ENCODE data around the gene NPC1.

The NPC1 gene

GRCh38 chr18:23632615-23633014, 46.3 kb upstream of the NPC1 start:
- Histone ChIP-seq H3K27ac (ENCODE audit: poor library complexity, severe bottlenecking) (no peak overlapping the region), H3K27me3 (ENCODE audit: insufficient read depth, poor library complexity, severe bottlenecking) (no peaks in the 10 kb centered on the region), H3K36me3 (ENCODE audit: low read depth) (no peaks in the 10 kb centered on the region), H3K4me3 (ENCODE audit: severe bottlenecking) (no peak overlapping the region), H3K4me1 (ENCODE audit: insufficient read depth, poor library complexity, severe bottlenecking) (peaks cover 32% of the 10 kb centered on the region), H3K9me3 (ENCODE audit: severe bottlenecking) (no peaks in the 10 kb centered on the region)
- ATAC-seq (ENCODE audit: low read depth) (no peak), DNase-seq (ENCODE audit: low spot score) (no peak)
- TF ChIP-seq, protein P1, sequence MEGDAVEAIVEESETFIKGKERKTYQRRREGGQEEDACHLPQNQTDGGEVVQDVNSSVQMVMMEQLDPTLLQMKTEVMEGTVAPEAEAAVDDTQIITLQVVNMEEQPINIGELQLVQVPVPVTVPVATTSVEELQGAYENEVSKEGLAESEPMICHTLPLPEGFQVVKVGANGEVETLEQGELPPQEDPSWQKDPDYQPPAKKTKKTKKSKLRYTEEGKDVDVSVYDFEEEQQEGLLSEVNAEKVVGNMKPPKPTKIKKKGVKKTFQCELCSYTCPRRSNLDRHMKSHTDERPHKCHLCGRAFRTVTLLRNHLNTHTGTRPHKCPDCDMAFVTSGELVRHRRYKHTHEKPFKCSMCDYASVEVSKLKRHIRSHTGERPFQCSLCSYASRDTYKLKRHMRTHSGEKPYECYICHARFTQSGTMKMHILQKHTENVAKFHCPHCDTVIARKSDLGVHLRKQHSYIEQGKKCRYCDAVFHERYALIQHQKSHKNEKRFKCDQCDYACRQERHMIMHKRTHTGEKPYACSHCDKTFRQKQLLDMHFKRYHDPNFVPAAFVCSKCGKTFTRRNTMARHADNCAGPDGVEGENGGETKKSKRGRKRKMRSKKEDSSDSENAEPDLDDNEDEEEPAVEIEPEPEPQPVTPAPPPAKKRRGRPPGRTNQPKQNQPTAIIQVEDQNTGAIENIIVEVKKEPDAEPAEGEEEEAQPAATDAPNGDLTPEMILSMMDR (IDR thresholded peaks at IDR 0.05; ENCODE audit: poor library complexity, severe bottlenecking): no peak

DNA sequence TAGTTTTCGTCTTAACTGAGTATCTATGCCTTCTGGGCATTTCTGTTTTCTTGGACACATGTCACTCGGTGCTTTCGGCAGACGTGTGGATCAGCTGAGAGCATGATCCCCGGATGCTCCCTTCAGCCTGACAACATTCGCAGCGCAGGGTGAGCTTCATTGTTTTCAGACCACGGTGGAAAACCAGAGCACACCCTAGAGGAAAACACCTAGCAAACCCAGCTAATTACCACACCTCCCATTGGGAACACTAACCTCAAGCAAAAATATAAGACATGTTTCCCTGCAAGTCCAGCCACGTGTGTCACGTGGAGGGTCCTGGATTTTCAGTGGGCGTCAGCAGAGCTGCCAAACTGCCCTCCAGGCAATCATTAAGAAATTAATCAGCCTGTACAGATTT, 45.4 kb upstream of the NPC1 start:
- ATAC-seq (ENCODE audit: low read depth): no peak
- Histone ChIP-seq H3K4me1 (ENCODE audit: insufficient read depth, poor library complexity, severe bottlenecking) (peaks cover 40% of the 10 kb centered on the region), H3K36me3 (ENCODE audit: low read depth) (no peaks in the 10 kb centered on the region), H3K27ac (ENCODE audit: poor library complexity, severe bottlenecking) (no peak overlapping the region), H3K4me3 (ENCODE audit: severe bottlenecking) (no peak overlapping the region), H3K9me3 (ENCODE audit: severe bottlenecking) (no peaks in the 10 kb centered on the region), H3K27me3 (ENCODE audit: insufficient read depth, poor library complexity, severe bottlenecking) (no peaks in the 10 kb centered on the region)
- DNase-seq (ENCODE audit: low spot score): no peak
- TF ChIP-seq, protein P1 (IDR thresholded peaks at IDR 0.05; ENCODE audit: poor library complexity, severe bottlenecking): no peak

DNA sequence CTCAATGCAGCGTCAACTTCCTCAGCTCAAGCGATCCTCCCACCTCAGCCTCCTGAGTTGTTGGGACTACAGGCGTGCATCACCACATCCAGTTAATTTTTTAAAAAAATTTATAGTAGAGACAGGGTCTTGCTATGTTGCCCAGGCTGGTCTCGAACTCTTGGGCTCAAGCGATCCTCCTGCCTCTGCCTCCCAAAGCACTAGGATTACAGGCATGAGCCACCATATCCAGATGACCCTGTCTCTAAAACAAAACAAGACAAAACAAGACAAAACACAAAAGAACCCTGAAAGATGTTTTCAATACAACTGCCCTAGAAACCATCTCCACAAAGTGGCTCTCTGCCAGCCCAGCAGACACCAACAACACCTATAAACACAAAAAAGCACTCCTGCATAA, 45.0 kb upstream of the NPC1 start:
- Histone ChIP-seq H3K4me1 (ENCODE audit: insufficient read depth, poor library complexity, severe bottlenecking) (peaks cover 39% of the 10 kb centered on the region), H3K9me3 (ENCODE audit: severe bottlenecking) (no peaks in the 10 kb centered on the region), H3K4me3 (ENCODE audit: severe bottlenecking) (no peak overlapping the region), H3K27ac (ENCODE audit: poor library complexity, severe bottlenecking) (no peak overlapping the region), H3K27me3 (ENCODE audit: insufficient read depth, poor library complexity, severe bottlenecking) (no peaks in the 10 kb centered on the region), H3K36me3 (ENCODE audit: low read depth) (no peaks in the 10 kb centered on the region)
- ATAC-seq (ENCODE audit: low read depth) (no peak), DNase-seq (ENCODE audit: low spot score) (no peak)
- TF ChIP-seq, protein P1 (IDR thresholded peaks at IDR 0.05; ENCODE audit: poor library complexity, severe bottlenecking): no peak

DNA sequence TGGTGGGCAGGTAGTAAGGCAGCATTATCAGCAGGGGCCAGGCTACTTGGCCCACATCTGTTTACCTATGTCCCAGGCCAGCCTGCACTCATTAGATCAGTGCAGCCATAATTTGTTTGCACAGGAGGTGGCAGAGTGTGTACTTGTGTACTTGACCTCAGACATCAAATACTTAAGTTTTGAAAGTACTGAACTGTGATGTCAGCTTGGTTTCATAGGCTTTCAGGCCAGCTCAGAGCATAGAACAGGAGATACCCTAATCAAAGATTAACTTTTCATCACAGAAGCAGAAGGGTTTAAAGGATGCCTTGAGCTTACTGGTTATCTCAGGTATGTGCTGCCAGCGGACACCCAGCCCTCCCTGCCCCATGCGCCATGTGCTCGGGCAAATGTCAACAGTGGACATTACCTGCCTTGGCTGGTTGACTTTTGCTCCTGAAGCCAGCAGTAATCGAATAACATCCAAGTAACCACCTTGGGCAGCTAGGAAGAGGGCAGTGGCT, 43.2 kb upstream of the NPC1 start:
- H3K4me3 ChIP-seq (ENCODE audit: severe bottlenecking): no peak overlapping the region
- H3K36me3 ChIP-seq (ENCODE audit: low read depth): no peaks in the 10 kb centered on the region
- no peak overlapping the region for H3K27ac ChIP-seq (ENCODE audit: poor library complexity, severe bottlenecking)
- peaks cover 38% of the 10 kb centered on the region for H3K4me1 ChIP-seq (ENCODE audit: insufficient read depth, poor library complexity, severe bottlenecking)
- TF ChIP-seq, protein P1 (IDR thresholded peaks at IDR 0.05; ENCODE audit: poor library complexity, severe bottlenecking): no peak
- no peaks in the 10 kb centered on the region for H3K27me3 ChIP-seq (ENCODE audit: insufficient read depth, poor library complexity, severe bottlenecking)
- no peak for DNase-seq (ENCODE audit: low spot score)
- no peak for ATAC-seq (ENCODE audit: low read depth)
- H3K9me3 ChIP-seq (ENCODE audit: severe bottlenecking): no peaks in the 10 kb centered on the region

DNA sequence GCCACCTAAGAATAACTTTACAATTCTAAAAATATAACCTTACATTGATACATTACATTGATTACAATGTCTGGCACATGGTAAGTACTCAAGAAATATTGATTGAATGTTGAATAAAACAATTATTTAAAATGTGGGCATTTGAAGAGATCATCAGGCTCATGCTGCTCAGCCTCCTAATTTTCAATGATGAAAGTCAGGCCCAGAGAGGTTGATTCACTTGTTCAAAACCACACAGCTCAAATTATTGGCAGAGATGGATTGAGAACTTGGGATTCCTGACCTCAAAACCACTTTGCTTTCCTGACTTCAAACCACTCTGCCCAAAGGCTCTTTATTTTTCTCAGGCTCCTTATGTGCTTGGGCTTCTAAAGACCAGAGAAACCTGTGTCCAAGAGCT, 41.7 kb upstream of the NPC1 start:
- Histone ChIP-seq H3K27ac (ENCODE audit: poor library complexity, severe bottlenecking) (peak overlapping the region; percentile 96), H3K9me3 (ENCODE audit: severe bottlenecking) (no peaks in the 10 kb centered on the region), H3K4me1 (ENCODE audit: insufficient read depth, poor library complexity, severe bottlenecking) (peaks cover 37% of the 10 kb centered on the region), H3K4me3 (ENCODE audit: severe bottlenecking) (no peak overlapping the region), H3K27me3 (ENCODE audit: insufficient read depth, poor library complexity, severe bottlenecking) (no peaks in the 10 kb centered on the region), H3K36me3 (ENCODE audit: low read depth) (no peaks in the 10 kb centered on the region)
- TF ChIP-seq, protein P1 (IDR thresholded peaks at IDR 0.05; ENCODE audit: poor library complexity, severe bottlenecking): no peak
- DNase-seq (ENCODE audit: low spot score): no peak
- ATAC-seq (ENCODE audit: low read depth): no peak

All from RWPE2 (cell line).